Lung (tissue), 12 donors: ENCODE measurements around the gene METRNL. TPM values are rescaled to one million over a fixed set of nuclear protein-coding genes. Genes with fewer than 3 reads are reported as not detected.
"Not testable (repeated sequence)": the region's sequence is repeated elsewhere in the genome, so short reads cannot be mapped to it uniquely, and the experiment has no call there.

Source experiments
- ATAC-seq: fragments of 200-7000 bp; cut with Tn5 transposase; one replicate; pipeline ENCODE4 v1.9.1; 2020; ENCODE audit warnings: moderate number of reproducible peaks; ENCODE audit not compliant: insufficient read depth, low FRiP score
- DNase-seq, 3 donors: peaks; one replicate each; pipeline ENCODE4 v3.0.0-alpha.2; 2013 to 2017
- H3K27ac ChIP-seq, 2 donors: one replicate each; pipeline ENCODE4 v1.5.1; 2013; ENCODE audit warnings: mild to moderate bottlenecking in 2 of 2, moderate library complexity in 2 of 2, control low read depth in 1 of 2, inconsistent platforms in 1 of 2, low read depth in 1 of 2, low read length in 1 of 2
- H3K27me3 ChIP-seq, 3 donors: one replicate each; pipeline ENCODE4 v1.5.1; 2013; ENCODE audit warnings: low read length in 2 of 3; ENCODE audit not compliant: control insufficient read depth in 3 of 3, insufficient read depth in 3 of 3
- H3K36me3 ChIP-seq, 4 donors: one replicate each; pipeline ENCODE4 v1.5.1; 2013; ENCODE audit warnings: low read length in 4 of 4, mild to moderate bottlenecking in 1 of 4, moderate library complexity in 1 of 4; ENCODE audit not compliant: control insufficient read depth in 4 of 4, insufficient read depth in 4 of 4
- H3K4me1 ChIP-seq, 5 donors: one replicate each; pipeline ENCODE4 v1.5.1; 2013; ENCODE audit warnings: low read length in 5 of 5, mild to moderate bottlenecking in 2 of 5, moderate library complexity in 1 of 5; ENCODE audit not compliant: control insufficient read depth in 5 of 5, insufficient read depth in 5 of 5
- H3K4me3 ChIP-seq: one replicate; pipeline ENCODE4 v1.5.1; 2013; ENCODE audit warnings: mild to moderate bottlenecking, control low read depth, moderate library complexity
- H3K9ac ChIP-seq, 2 donors: one replicate each; pipeline ENCODE4 v1.5.1; 2013; ENCODE audit warnings: low read length in 2 of 2, control low read depth in 1 of 2; ENCODE audit not compliant: insufficient read depth in 1 of 2
- H3K9me3 ChIP-seq, 4 donors: one replicate each; pipeline ENCODE4 v1.5.1; 2013; ENCODE audit warnings: low read length in 3 of 4, mild to moderate bottlenecking in 1 of 4, moderate library complexity in 1 of 4; ENCODE audit not compliant: control insufficient read depth in 4 of 4, insufficient read depth in 3 of 4
- WGBS, 2 donors: extraction: QIAGEN DNeasy Blood & Tissue Kit; methylation state at CpG; one replicate each; pipeline ENCODE4 v1.1.7; 2013; 5-methylcytosine and 5-hydroxymethylcytosine counted together
- polyA plus RNA-seq, 2 donors: library from polyadenylated mRNA; stranded (reverse); fragments of 200-250 nt; gene quantifications; one replicate each; pipeline ENCODE4 v1.2.1, GENCODE V29; 2013
- total RNA-seq, 2 donors: library from RNA; depleted of rRNA in 1 of 2; stranded (reverse); fragments of >200 nt in 1 of 2; gene quantifications; one replicate each; pipeline ENCODE4 v1.2.1, GENCODE V29; 2014 to 2021
- TF ChIP-seq, protein P1 (sequence below): IDR thresholded peaks from 2 replicates; pipeline ENCODE4 v1.5.1; 2012; ENCODE audit warnings: mild to moderate bottlenecking; ENCODE audit errors: control extremely low read depth, extremely low read depth
- donor health status: control.
- donor health status: control.
- donor health status: Bipolar disorder and iron deficiency.
- donor health status: healthy.
- donor health status: DM: yes; HTN: yes; CAD: no.

METRNL gene
- total and polyA plus RNA-seq, 4 donors: 48.2 to 181 (median 65.0) TPM

DNA sequence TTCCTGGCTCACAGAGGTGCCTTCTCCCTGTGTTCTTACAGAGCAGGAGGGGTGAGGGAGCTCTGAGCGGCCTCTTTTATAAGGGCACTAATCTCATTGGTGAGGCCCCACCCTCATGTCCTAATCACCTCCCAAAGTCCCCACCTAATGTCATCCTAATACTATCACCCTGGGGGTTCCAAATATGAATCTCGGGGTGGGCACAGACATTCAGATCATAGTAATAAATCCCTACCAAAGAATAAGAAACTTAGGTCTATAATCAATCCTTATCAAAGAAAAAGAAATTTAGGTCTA, 32.3 kb upstream of the METRNL start:
- ATAC-seq (no peak), DNase-seq (no peak)
- Histone ChIP-seq H3K9ac (no peak overlapping the region), H3K36me3 (peaks cover under 1 to 13% (median 8%) of the 10 kb centered on the region in 4 donors), H3K4me3 (no peak overlapping the region), H3K9me3 (peaks cover 0 to 10% (median 2%) of the 10 kb centered on the region in 4 donors), H3K4me1 (peaks cover 0 to 3% (median 2%) of the 10 kb centered on the region in 5 donors), H3K27ac (no peak overlapping the region), H3K27me3 (no peaks in the 10 kb centered on the region)
- 50 to 74% methylated on average over 2 of the region's 2 CpGs for WGBS, 2 donors
- TF ChIP-seq, protein P1, sequence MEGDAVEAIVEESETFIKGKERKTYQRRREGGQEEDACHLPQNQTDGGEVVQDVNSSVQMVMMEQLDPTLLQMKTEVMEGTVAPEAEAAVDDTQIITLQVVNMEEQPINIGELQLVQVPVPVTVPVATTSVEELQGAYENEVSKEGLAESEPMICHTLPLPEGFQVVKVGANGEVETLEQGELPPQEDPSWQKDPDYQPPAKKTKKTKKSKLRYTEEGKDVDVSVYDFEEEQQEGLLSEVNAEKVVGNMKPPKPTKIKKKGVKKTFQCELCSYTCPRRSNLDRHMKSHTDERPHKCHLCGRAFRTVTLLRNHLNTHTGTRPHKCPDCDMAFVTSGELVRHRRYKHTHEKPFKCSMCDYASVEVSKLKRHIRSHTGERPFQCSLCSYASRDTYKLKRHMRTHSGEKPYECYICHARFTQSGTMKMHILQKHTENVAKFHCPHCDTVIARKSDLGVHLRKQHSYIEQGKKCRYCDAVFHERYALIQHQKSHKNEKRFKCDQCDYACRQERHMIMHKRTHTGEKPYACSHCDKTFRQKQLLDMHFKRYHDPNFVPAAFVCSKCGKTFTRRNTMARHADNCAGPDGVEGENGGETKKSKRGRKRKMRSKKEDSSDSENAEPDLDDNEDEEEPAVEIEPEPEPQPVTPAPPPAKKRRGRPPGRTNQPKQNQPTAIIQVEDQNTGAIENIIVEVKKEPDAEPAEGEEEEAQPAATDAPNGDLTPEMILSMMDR: no peak

DNA sequence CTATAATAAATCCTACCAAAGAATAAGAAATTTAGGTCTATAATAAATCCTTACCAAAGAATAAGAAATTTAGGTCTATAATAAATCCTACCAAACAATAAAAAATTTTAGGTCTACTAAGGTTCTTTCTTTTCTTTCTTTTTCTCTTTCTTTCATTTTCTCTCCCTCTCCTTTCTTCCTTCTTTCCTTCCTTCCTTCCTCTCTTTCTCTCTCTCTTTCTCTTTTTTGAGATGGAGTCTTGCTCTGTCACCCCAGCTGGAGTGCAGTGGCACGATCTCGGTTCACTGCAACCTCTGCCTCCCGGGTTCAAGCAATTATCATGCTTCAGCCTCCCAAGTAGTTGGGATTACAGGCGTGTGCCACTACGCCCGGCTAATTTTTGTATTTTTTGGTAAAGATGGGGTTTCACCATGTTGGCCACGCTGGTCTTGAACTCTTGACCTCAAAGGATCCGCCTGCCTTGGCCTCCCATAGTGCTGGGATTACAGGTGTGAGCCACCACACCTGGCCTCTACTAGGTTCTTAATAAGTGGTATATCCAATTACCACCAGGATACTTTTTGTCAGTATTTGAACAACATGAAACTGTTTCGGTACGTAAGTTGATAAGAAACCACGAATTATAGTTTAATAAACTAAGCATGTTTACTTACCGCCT, 31.5 kb upstream of the METRNL start:
- ATAC-seq, H3K4me3 ChIP-seq, H3K9ac ChIP-seq, H3K4me1 ChIP-seq, H3K27me3 ChIP-seq, H3K9me3 ChIP-seq, DNase-seq: not testable (repeated sequence)
- H3K27ac ChIP-seq: peak overlapping the region in 1 of 2 donors; percentile 63
- 63 to 79% methylated on average over 12 of the region's 12 CpGs for WGBS, 2 donors
- H3K36me3 ChIP-seq: peaks cover 0 to 10% (median 7%) of the 10 kb centered on the region in 4 donors

DNA sequence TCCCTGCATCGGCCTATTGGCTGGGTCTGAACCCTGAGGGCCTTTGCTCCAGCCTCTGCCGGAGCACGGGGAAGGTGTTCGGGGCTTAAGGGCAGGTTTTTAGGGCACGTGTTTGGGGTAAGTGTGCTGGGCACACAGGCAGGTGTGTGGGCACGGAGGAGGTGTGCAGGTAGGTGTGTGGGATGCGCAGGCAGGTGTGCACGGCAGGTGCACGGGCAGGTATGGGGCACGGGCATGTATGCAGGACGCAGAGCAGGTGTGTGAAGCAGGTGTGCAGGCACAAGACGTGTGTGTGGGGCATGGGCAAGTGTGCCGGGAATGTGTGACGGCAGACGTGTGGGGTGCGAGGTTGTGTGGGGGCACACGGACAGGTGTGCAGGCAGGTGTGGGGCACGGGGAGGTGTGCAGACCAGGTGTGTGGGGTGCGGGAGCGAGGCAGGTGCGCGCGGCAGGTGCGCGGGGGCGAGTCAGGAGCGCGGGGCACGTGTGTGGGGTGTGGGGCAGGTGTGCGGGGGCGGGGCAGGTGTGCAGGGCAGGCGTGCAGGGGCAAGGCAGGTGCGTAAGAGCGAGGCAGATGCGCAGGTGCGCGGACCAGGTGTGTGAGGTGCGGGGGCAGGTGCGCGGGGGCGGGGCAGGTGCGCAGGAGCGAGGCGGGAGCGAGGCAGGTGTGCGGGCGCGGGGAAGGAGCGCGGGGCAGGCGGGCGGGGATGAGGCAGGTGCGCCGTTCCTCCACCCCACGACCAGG, 28.6 kb upstream of the METRNL start:
- H3K27me3 ChIP-seq: no peaks in the 10 kb centered on the region
- DNase-seq (no peak), ATAC-seq (no peak)
- H3K4me1 ChIP-seq: peaks cover 0 to 26% (median 11%) of the 10 kb centered on the region in 5 donors
- H3K9me3 ChIP-seq: peaks cover 0 to 4% (median 0%) of the 10 kb centered on the region in 4 donors
- 26 to 56% methylated on average over 35 to 55 of the region's 55 CpGs for WGBS, 2 donors
- H3K27ac ChIP-seq: peak overlapping the region; percentile 79 to 91
- H3K4me3 ChIP-seq: peak overlapping the region; percentile 55
- peaks cover 0 to 9% (median 6%) of the 10 kb centered on the region in 4 donors for H3K36me3 ChIP-seq
- H3K9ac ChIP-seq: no peak overlapping the region
- TF ChIP-seq, protein P1: no peak
